Lung microvascular endothelial cell (primary cell): ENCODE results near the gene PRRC2B. TPM values are rescaled to one million over a fixed set of nuclear protein-coding genes. Genes with fewer than 3 reads are reported as not detected.
"Not testable (repeated sequence)": the region's sequence is repeated elsewhere in the genome, so short reads cannot be mapped to it uniquely, and the experiment has no call there.

Source experiments
- DNase-seq, 2 donors: peaks; one replicate each; pipeline versions ENCODE4 v3.0.0 to v3.0.0-alpha.2; 2010; ENCODE audit warnings: low read depth in 2 of 2
- total RNA-seq: library from RNA; depleted of rRNA; stranded (reverse); fragments of >200 nt; gene quantifications from 2 replicates; pipeline ENCODE4 v1.2.1, GENCODE V29; 2014

PRRC2B gene
- total RNA-seq, 1 donor from 2014 or later: 46.0 TPM

- peak; percentile 82 to 89 for DNase-seq
Measured at GRCh38 chr9:131530920-131531832, 137.3 kb downstream of the PRRC2B start, which contains the start of gene UCK1. TSS of gene UCK1 (minus strand) at chr9:131531263. CDS start at chr9:131531174, 89 bp downstream.

- DNase-seq: no peak
Measured at GRCh38 chr9:131534721-131535237, 140.9 kb downstream of the PRRC2B start.

- DNase-seq: no peak
Measured at GRCh38 chr9:131537946-131538345, 144.1 kb downstream of the PRRC2B start.

DNA sequence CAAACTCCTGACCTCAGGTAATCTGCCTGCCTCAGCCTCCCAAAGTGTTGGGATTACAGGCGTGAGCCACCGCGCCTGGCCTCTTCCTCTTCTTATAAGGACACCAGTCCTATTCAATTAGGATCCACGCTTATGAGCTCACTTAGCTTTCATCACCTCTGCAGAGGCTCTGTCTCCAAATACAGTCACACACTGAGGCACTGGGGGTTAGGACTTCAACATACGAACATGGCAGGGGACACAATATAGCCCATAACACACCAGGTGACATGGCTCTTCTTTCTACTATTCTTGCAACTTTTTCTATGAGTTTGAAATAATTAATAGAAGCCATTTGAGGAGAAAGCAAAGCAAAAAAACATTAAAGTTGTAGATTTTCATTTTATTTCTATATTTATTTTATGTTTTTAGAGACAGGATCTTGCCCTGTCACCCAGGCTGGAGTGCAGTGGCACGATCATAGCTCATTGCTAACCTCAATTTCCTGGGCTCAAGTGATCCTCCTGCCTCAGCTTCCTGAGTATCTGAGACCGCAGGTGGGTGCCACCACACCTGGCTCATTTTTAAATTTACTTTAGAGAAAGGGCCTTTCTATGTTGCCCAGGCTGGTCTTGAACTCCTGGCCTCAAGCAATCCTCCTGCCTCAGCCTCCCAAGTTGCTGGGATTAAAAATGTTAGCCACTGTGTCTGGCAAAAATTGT, 145.5 kb downstream of the PRRC2B start:
- no peak for DNase-seq

GRCh38 chr9:131543141-131543540, 149.3 kb downstream of the PRRC2B start:
- no peak for DNase-seq

DNA sequence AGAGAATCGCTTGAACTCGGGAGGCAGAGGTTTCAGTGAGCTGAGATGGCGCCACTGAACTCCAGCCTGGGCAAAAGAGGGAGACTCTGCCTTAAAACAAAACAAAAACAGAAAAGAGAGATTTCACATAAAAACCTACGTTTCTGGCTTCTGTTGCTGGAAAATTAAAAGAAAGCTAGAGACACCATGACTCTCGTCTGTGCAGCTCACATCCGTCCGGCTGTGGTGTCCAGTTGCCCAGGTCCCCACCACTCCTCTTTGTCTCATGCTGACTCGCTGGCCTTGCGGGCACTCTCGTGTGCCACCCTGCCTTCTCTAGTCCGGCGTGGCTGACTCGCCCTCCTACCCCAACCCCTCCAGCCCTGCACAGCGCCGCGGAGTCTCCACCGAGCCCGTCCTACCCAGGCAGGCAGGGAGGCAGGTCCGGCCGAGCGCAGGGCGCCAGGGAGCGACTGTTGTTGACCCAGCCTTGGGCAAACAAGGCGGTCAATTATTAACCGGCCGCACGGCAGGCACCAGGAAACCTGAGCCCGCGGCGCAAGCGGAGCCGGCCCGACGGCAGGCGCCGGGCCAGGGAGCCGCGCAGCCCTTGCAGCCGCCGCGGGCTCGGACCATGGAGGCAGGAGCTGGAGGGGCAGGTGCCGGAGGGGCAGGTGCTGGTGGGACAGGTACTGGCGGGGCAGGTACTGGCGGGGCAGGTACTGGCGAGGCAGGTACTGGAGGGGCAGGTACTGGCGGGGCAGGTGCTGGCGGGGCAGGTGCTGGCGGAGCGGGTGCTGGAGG, 151.3 kb downstream of the PRRC2B start, which contains the start of gene PRRT1B:
Gene PRRT1B, plus strand, starts transcription at position 521 of the 783 bp plus-strand sequence. Its CDS starts 93 bp downstream, at position 614.
- peak in 1 of 2 donors; percentile 12 for DNase-seq

- DNase-seq: no peak
Measured at GRCh38 chr9:131545786-131546335, 152.0 kb downstream of the PRRC2B start.

GRCh38 chr9:131546336-131547084, 152.6 kb downstream of the PRRC2B start:
- DNase-seq: peak in 1 of 2 donors; percentile 29

DNA sequence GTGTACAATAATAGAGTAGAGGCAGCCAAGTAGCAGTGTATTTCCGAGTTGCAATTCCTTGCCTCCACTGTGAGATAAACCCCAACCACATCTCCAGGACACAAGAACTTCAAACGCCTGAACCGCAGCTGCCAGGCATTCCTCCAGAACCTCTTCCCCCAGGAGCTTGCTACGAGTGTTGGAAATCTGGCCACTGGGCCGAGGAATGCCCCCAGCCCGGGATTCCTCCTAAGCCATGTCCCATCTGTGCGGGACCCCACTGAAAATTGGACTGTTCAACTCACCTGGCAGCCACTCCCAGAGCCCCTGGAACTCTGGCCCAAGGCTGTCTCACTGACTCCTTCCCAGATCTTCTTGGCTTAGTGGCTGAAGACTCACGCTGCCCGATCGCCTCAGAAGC, 155.3 kb downstream of the PRRC2B start:
- DNase-seq: not testable (repeated sequence)

Other genes starting within 250 kb of the PRRC2B start
- gene FAM78A, start 117.6 kb upstream of the PRRC2B start, total RNA-seq: 3.3 and 3.8 TPM in 2 replicates
- gene PLPP7, start 104.4 kb upstream of the PRRC2B start, total RNA-seq: 1.5 and 2.0 TPM in 2 replicates
- 20.3 and 27.2 TPM in 2 replicates for gene POMT1, start 108.8 kb downstream of the PRRC2B start, total RNA-seq
- gene UCK1, start 137.2 kb downstream of the PRRC2B start, total RNA-seq: 12.4 and 14.9 TPM in 2 replicates
- gene PRRT1B, start 151.4 kb downstream of the PRRC2B start, total RNA-seq: not detected in 2 replicates